ENCODE data around the gene KCND2. TPM values are rescaled to one million over a fixed set of nuclear protein-coding genes. Genes with fewer than 3 reads are reported as not detected.

KCND2 gene
- total and polyA plus RNA-seq, 12 donors, result 0.04 to 0.64 (median 0.16) TPM; not detected in 4

- H3K4me3 ChIP-seq, result no peak overlapping the region
Observed at GRCh38 chr7:120521761-120522737, 249.1 kb downstream of the KCND2 start.

GRCh38 chr7:120523985-120524384 is 251.0 kb downstream of the KCND2 start:
- Histone ChIP-seq H3K27me3 (no peaks in the 10 kb centered on the region), H3K27ac (no peak overlapping the region), H3K36me3 (no peaks in the 10 kb centered on the region), H3K4me3 (no peak overlapping the region), H3K4me1 (no peaks in the 10 kb centered on the region), H3K9me3 (no peaks in the 10 kb centered on the region)
- 90 to 93% methylated on average over 7 of the region's 7 CpGs for WGBS, 2 donors
- ATAC-seq, result no peak
- intact Hi-C loops (cut with DNase I), result no loop called here
- no peak for TF ChIP-seq CTCF (IDR thresholded peaks at IDR 0.05)
- no peak for DNase-seq

More at GRCh38 chr7:120521761-120522737, 249.1 kb downstream of the KCND2 start:
- Histone ChIP-seq H3K27me3 (no peaks in the 10 kb centered on the region), H3K27ac (no peak overlapping the region), H3K36me3 (no peaks in the 10 kb centered on the region), H3K9me3 (no peaks in the 10 kb centered on the region), H3K4me1 (no peaks in the 10 kb centered on the region)
- ATAC-seq (no peak), DNase-seq (no peak)
- no peak for TF ChIP-seq CTCF (IDR thresholded peaks at IDR 0.05)
- intact Hi-C loops (cut with DNase I), result no loop called here
- 55 to 59% methylated on average over 4 of the region's 4 CpGs for WGBS, 2 donors

GRCh38 chr7:120526902-120527509 is 254.0 kb downstream of the KCND2 start:
- intact Hi-C loops (cut with DNase I), result no loop called here
- Histone ChIP-seq H3K4me1 (no peaks in the 10 kb centered on the region), H3K4me3 (no peak overlapping the region), H3K27ac (no peak overlapping the region), H3K27me3 (no peaks in the 10 kb centered on the region), H3K9me3 (no peaks in the 10 kb centered on the region), H3K36me3 (no peaks in the 10 kb centered on the region)
- ATAC-seq (no peak), DNase-seq (no peak)
- WGBS, 2 donors, result 85 to 87% methylated on average over 5 of the region's 5 CpGs
- no peak for TF ChIP-seq CTCF (IDR thresholded peaks at IDR 0.05)

- no peaks in the 10 kb centered on the region for H3K9me3 ChIP-seq
- no peak for TF ChIP-seq CTCF (IDR thresholded peaks at IDR 0.05)
- no peaks in the 10 kb centered on the region for H3K4me1 ChIP-seq
- H3K27me3 ChIP-seq, result no peaks in the 10 kb centered on the region
- no peak overlapping the region for H3K27ac ChIP-seq
- no peak overlapping the region for H3K4me3 ChIP-seq
- ATAC-seq (no peak), DNase-seq (no peak)
- 94 to 95% methylated on average over 5 of the region's 5 CpGs for WGBS, 2 donors
- H3K36me3 ChIP-seq, result no peaks in the 10 kb centered on the region
- intact Hi-C loops (cut with DNase I), result loop anchor here in 1 of 10 donors (10.0 kb wide), 1 partner anchor 65 kb away; no protein-coding TSS in a partner anchor
Observed at GRCh38 chr7:120529736-120530135, 256.8 kb downstream of the KCND2 start.

Data from heart right ventricle (tissue), 16 donors.